Mammary epithelial cell (primary cell): ENCODE data around the gene ATP2A3.

Source experiments
- CTCF ChIP-seq, 2 donors: IDR thresholded peaks in 1 of 2; conservative IDR thresholded peaks in 1 of 2; 2 replicates each; pipeline ENCODE4 v1.5.1; 2011 to 2012; ENCODE audit warnings: inconsistent platforms in 2 of 2, low read length in 2 of 2, mild to moderate bottlenecking in 2 of 2, control low read depth in 1 of 2, low read depth in 1 of 2; ENCODE audit not compliant: insufficient read depth in 1 of 2; ENCODE audit errors: extremely low read depth in 1 of 2
- EZH2 ChIP-seq: IDR thresholded peaks from 2 replicates; pipeline ENCODE4 v1.6.1; 2012; ENCODE audit warnings: low read length, inconsistent platforms, borderline replicate concordance

- TF ChIP-seq CTCF (conservative IDR thresholded peaks at IDR 0.05 in 1 of 2, IDR thresholded peaks at IDR 0.05 in 1 of 2; ENCODE audit: extremely low read depth in 1 of 2, insufficient read depth in 1 of 2, low read depth in 1 of 2, low read length in 2 of 2) (no peak), EZH2 (no peak)
Observed at GRCh38 chr17:3995067-3995466, 30.8 kb upstream of the ATP2A3 start.
